ENCODE data around the gene SDCBP2.

SDCBP2 gene

DNA sequence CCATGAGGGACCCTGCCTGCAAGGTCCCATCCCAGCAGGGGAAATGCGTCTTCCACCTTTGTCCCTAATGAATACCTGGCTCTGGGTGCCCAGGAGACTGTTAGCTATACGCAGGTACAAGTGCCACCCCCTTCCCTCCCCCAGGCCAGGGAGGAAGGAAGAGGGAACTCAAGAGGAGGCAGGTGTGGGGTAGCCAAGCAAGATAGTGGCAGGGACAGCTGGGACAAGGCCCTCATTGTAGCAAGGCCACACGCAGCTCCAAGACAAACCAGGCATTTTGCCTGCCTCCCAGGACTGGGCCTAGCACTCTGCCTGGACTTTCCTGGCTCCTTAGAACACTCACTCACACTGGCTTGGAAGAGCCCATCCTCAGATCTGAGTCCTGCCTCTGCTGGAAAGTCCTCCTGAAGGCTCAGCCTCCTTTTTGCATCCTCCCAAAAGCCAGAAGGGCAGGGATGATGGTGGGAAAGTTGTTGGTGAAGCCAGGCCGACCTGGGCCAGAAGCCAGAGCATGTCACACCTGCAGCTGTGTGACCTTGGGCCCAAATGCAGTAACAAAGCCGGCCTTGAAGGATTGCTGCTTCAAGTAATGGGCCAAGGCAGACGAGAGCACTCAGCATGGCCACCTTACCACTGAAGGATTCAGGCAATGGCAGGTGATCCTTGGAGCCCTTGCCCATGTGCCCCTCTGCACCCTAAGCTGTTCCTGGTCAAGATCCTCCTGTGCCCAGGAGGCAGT lies 35.1 kb downstream of the SDCBP2 start:
- DNase-seq, result no peak

DNA sequence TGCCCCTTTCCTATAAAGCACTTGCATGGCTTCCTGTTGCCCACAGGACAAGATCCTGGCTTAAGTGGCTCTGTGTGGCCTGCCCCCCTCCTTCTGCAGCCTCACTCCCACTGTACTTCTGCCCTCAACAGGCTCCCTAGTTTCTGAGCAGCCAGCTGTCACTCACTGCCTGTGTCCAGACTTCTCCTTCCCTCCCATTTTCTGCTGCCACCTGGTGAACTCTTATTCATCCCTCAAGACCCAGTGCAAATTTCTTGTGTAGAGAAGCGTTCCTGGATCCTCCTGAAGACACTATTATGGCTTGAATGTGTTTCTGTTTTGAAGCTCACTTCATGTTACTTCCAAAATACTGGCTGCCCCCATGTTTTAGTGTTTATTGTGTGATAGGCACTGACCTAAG lies 36.3 kb downstream of the SDCBP2 start:
- DNase-seq, result no peak

DNA sequence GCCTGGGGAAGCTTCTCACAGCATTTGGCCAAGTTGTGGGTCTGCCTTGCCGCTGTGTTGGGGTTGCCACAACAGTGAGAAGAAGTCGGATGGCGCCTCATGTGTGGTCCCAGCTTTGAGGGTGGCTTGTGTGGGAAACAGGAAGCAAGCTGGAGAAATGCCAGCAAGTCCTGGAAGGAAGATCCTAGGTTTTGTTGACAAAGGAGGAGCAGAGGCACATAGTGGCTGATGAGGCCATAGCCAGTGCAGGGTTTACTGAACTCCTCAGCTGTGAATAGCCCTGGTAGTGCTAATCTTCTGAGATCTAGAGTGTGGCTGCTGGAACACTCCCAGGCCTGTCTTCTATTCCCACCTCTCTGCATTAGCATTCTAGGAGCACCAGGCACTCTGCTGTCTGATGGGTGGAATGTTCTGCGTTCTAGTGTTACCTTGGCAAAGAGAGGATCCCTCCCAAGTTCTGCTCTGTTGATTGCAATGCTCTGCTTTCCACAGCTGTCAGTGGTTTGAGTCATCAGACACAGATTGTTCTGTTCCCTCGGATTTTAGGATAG lies 37.7 kb downstream of the SDCBP2 start:
- no peak for DNase-seq

DNA sequence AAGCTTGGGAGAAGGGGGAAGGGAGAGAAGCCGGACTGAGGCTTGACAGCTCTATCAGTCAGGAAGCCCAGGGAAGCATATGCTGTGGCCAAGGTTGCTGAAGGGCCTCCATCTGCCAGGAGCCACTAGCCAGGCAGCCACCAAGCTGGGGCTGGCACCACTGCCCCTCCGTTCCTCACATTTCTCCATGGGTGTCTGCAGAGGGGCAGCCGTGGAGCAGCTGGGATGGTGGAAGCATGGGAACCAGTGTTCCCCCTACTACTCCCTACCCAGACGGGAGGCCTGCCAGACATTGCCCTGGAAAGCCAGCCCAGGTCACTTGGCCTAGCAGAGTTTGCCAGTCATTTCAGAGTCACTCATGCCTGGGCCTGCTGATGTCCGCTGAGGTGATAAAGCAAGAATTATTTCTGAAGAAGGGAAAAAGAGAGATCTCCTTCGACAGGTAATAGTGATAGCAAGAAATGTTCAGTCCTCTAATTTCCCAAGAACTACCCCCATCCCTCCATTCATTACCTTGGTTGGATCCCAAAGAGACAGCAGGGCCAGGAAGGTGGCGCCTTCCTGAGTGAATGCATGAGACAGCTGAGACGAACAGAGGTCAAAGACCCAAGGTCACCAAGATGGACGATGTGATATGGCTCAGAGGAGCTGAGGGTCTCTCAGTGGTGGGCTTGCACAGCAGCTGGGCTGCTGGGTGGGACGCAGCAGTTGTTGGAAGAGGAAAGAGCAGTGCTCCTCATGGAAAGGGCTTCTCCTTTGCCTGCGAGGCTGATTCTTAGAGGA lies 41.0 kb downstream of the SDCBP2 start:
- DNase-seq, result no peak

DNA sequence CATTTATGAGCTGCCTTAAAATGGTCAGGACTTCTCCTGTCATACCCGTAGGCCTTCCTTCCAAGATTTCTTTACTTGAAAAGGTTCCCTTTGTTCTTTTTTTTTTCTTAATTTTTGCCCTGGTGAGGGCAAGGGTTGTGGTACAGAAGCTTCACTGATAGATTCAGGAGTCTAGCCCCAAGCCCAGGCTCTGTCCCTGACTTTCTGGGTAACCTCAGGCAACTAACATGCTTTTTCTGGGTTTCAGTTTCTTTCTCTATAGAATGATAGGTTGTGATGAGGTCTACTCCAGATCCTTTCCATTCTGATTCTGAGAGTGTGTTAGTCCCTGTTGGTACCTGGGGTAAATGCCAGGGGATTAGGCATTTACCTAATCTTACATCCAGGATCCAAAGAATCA lies 41.6 kb downstream of the SDCBP2 start:
- no peak for DNase-seq

GRCh38 chr20:1286267-1287024 lies 42.5 kb downstream of the SDCBP2 start:
- DNase-seq, result no peak

DNA sequence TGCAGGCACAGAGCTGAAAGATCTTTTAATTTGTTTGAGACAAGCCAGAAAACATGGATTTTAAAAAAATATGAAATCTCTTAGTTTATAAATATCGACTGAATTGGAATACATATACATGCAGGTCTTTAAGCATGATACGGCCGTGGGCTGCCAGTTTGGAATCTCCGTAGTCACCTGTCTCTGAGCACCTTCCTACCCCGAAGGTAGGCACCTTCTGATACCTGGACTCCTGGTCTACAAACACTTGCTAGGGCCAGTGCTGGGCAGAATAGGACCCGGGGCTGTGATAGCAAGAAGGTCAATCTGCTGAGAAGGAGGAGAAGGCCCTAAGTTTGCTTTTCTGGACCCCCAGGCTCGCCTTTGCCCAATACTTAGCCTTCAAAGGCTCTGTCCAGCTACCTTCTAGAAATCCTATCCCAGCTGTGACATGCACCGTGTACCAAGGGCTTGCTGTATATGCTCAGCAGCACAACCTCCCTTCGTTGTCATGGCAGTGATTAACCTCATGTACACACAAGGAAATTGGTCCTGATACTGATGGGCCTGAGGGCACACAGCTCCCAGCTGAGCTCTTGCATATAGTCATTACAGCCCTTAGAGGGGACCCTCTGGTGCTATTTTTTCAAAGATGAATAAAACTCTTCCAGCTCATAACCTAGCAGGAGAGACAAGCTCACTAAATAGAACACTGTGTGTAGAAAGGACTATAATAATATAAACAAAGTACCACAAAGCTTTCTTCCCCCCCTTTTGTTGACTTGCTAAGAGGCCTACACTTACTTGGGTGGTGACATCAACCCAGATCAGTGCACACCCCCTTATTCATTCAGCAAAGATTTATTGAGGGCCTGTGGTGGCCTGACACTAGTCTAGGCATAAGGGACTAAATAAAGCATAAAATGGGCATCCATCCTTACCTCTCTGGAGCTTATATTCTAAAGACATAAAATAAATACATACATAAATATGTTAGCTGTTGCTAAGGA lies 45.1 kb downstream of the SDCBP2 start:
- no peak for DNase-seq

GRCh38 chr20:1282966-1283365 lies 46.0 kb downstream of the SDCBP2 start:
- no peak for DNase-seq

- no peak for DNase-seq
These were observed 47.5 kb downstream of the SDCBP2 start for GRCh38 chr20:1281279-1282057.

- DNase-seq, result no peak
These were observed 48.5 kb downstream of the SDCBP2 start for GRCh38 chr20:1280195-1281102.

GRCh38 chr20:1278993-1279392 lies 49.9 kb downstream of the SDCBP2 start:
- DNase-seq, result no peak

GRCh38 chr20:1277529-1278322 lies 51.2 kb downstream of the SDCBP2 start:
- DNase-seq, result no peak

GRCh38 chr20:1275919-1276318 lies 53.0 kb downstream of the SDCBP2 start:
- DNase-seq, result no peak

GRCh38 chr20:1274485-1275311 lies 54.2 kb downstream of the SDCBP2 start:
- no peak for DNase-seq

GRCh38 chr20:1273366-1273765 lies 55.6 kb downstream of the SDCBP2 start:
- DNase-seq, result no peak

DNA sequence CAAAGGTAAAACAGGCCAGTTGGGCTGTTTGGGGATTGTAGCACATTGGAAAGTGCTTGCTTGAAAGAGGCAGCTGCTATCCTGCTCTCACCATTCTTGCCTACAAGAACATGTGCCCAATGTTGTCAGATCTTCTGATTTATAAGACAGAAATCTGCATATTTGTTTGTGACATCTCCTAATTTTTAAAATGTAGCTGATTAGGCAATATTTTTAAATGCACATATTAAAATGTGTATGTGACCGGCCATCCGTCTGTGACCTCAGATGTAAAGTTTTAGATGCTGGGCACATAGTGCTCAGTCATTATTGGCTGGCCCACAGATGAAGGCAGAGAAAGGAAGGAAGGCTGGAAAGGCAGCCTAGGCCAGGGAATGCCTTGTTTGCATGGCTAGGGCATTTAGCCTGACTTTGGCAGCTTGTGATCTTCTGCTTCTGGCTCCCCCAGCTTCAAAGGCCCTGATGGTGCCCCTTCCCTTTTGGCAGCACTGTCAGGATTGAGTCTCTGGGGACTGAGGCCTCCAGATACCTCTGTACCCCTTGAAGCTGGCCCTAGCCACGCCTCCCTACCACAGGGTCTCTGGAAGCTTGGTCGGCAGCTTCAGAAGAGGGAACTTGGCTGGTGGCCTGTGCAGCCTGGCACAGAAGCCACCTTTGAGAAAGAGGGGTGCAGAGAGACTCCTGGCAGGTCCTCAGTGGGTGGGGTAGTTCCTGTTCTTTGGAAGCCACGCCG lies 56.4 kb downstream of the SDCBP2 start:
- no peak for DNase-seq

DNA sequence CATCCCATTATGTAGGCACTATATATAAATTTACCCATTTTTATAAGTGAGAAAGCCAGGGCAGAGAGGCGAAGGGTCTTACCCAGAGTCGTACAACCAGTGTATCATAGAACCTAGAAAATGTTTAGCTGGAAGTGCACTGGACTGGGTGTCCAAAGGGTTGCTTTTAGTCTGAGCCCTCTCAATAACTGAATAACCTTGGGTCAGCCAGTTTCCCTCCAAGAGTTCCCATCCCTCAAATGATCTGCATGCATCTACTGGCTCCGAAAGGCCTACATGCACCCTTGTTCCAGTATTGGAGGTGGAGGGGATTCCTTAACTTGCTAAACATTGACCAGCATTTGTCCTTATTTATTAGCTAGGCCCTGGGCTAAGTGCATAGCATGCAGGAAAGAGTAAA lies 59.1 kb downstream of the SDCBP2 start:
- DNase-seq, result no peak

- DNase-seq, result no peak
These were observed 59.7 kb downstream of the SDCBP2 start for GRCh38 chr20:1269235-1269634.
